Lung (tissue), 12 donors: ENCODE data around the gene CDX2. TPM values are rescaled to one million over a fixed set of nuclear protein-coding genes. Genes with fewer than 3 reads are reported as not detected.

Experiments used
- ATAC-seq: fragments of 200-7000 bp; cut with Tn5 transposase; one replicate; pipeline ENCODE4 v1.9.1; 2020; ENCODE audit warnings: moderate number of reproducible peaks; ENCODE audit not compliant: insufficient read depth, low FRiP score
- DNase-seq, 3 donors: peaks; one replicate each; pipeline ENCODE4 v3.0.0-alpha.2; 2013 to 2017
- H3K27ac ChIP-seq, 2 donors: one replicate each; pipeline ENCODE4 v1.5.1; 2013; ENCODE audit warnings: mild to moderate bottlenecking in 2 of 2, moderate library complexity in 2 of 2, control low read depth in 1 of 2, inconsistent platforms in 1 of 2, low read depth in 1 of 2, low read length in 1 of 2
- H3K27me3 ChIP-seq, 3 donors: one replicate each; pipeline ENCODE4 v1.5.1; 2013; ENCODE audit warnings: low read length in 2 of 3; ENCODE audit not compliant: control insufficient read depth in 3 of 3, insufficient read depth in 3 of 3
- H3K36me3 ChIP-seq, 4 donors: one replicate each; pipeline ENCODE4 v1.5.1; 2013; ENCODE audit warnings: low read length in 4 of 4, mild to moderate bottlenecking in 1 of 4, moderate library complexity in 1 of 4; ENCODE audit not compliant: control insufficient read depth in 4 of 4, insufficient read depth in 4 of 4
- H3K4me1 ChIP-seq, 5 donors: one replicate each; pipeline ENCODE4 v1.5.1; 2013; ENCODE audit warnings: low read length in 5 of 5, mild to moderate bottlenecking in 2 of 5, moderate library complexity in 1 of 5; ENCODE audit not compliant: control insufficient read depth in 5 of 5, insufficient read depth in 5 of 5
- H3K4me3 ChIP-seq: one replicate; pipeline ENCODE4 v1.5.1; 2013; ENCODE audit warnings: mild to moderate bottlenecking, control low read depth, moderate library complexity
- H3K9ac ChIP-seq, 2 donors: one replicate each; pipeline ENCODE4 v1.5.1; 2013; ENCODE audit warnings: low read length in 2 of 2, control low read depth in 1 of 2; ENCODE audit not compliant: insufficient read depth in 1 of 2
- H3K9me3 ChIP-seq, 4 donors: one replicate each; pipeline ENCODE4 v1.5.1; 2013; ENCODE audit warnings: low read length in 3 of 4, mild to moderate bottlenecking in 1 of 4, moderate library complexity in 1 of 4; ENCODE audit not compliant: control insufficient read depth in 4 of 4, insufficient read depth in 3 of 4
- WGBS, 2 donors: extraction: QIAGEN DNeasy Blood & Tissue Kit; methylation state at CpG; one replicate each; pipeline ENCODE4 v1.1.7; 2013; 5-methylcytosine and 5-hydroxymethylcytosine counted together
- polyA plus RNA-seq, 2 donors: library from polyadenylated mRNA; stranded (reverse); fragments of 200-250 nt; gene quantifications; one replicate each; pipeline ENCODE4 v1.2.1, GENCODE V29; 2013
- total RNA-seq, 2 donors: library from RNA; depleted of rRNA in 1 of 2; stranded (reverse); fragments of >200 nt in 1 of 2; gene quantifications; one replicate each; pipeline ENCODE4 v1.2.1, GENCODE V29; 2014 to 2021
- TF ChIP-seq, protein P1 (sequence below): IDR thresholded peaks from 2 replicates; pipeline ENCODE4 v1.5.1; 2012; ENCODE audit warnings: mild to moderate bottlenecking; ENCODE audit errors: control extremely low read depth, extremely low read depth
- donor health status: control.
- donor health status: control.
- donor health status: Bipolar disorder and iron deficiency.
- donor health status: healthy.
- donor health status: DM: yes; HTN: yes; CAD: no.

Gene CDX2
- total and polyA plus RNA-seq, 4 donors = 0.12 TPM; not detected in 3

GRCh38 chr13:27985600-27985999, 16.5 kb upstream of the CDX2 start:
- no peak overlapping the region for H3K27ac ChIP-seq
- no peaks in the 10 kb centered on the region for H3K9me3 ChIP-seq
- TF ChIP-seq, protein P1, sequence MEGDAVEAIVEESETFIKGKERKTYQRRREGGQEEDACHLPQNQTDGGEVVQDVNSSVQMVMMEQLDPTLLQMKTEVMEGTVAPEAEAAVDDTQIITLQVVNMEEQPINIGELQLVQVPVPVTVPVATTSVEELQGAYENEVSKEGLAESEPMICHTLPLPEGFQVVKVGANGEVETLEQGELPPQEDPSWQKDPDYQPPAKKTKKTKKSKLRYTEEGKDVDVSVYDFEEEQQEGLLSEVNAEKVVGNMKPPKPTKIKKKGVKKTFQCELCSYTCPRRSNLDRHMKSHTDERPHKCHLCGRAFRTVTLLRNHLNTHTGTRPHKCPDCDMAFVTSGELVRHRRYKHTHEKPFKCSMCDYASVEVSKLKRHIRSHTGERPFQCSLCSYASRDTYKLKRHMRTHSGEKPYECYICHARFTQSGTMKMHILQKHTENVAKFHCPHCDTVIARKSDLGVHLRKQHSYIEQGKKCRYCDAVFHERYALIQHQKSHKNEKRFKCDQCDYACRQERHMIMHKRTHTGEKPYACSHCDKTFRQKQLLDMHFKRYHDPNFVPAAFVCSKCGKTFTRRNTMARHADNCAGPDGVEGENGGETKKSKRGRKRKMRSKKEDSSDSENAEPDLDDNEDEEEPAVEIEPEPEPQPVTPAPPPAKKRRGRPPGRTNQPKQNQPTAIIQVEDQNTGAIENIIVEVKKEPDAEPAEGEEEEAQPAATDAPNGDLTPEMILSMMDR = no peak
- H3K36me3 ChIP-seq = no peaks in the 10 kb centered on the region
- no peak overlapping the region for H3K4me3 ChIP-seq
- 87 to 93% methylated on average over 1 of the region's 1 CpG for WGBS, 2 donors
- H3K4me1 ChIP-seq = peaks cover 0 to 1% (median 0%) of the 10 kb centered on the region in 5 donors
- no peak overlapping the region for H3K9ac ChIP-seq
- no peak for DNase-seq
- H3K27me3 ChIP-seq = peaks cover 4 to 65% (median 36%) of the 10 kb centered on the region in 3 donors
- no peak for ATAC-seq

GRCh38 chr13:27982361-27982760, 13.2 kb upstream of the CDX2 start:
- DNase-seq (no peak), ATAC-seq (no peak)
- Histone ChIP-seq H3K36me3 (no peaks in the 10 kb centered on the region), H3K4me3 (no peak overlapping the region), H3K4me1 (peaks cover 0 to 9% (median 0%) of the 10 kb centered on the region in 5 donors), H3K9me3 (peaks cover 0 to 2% (median 0%) of the 10 kb centered on the region in 4 donors), H3K27me3 (peaks cover 11 to 79% (median 57%) of the 10 kb centered on the region in 3 donors), H3K27ac (no peak overlapping the region), H3K9ac (no peak overlapping the region)
- TF ChIP-seq, protein P1 = no peak
- WGBS, 2 donors = 66 to 76% methylated on average over 2 of the region's 2 CpGs

- DNase-seq (no peak), ATAC-seq (no peak)
- Histone ChIP-seq H3K4me3 (no peak overlapping the region), H3K27me3 (peaks cover 11 to 82% (median 67%) of the 10 kb centered on the region in 3 donors), H3K36me3 (no peaks in the 10 kb centered on the region), H3K27ac (no peak overlapping the region), H3K9ac (no peak overlapping the region), H3K4me1 (peaks cover 0 to 9% (median 0%) of the 10 kb centered on the region in 5 donors), H3K9me3 (peaks cover 0 to 2% (median 0%) of the 10 kb centered on the region in 4 donors)
- WGBS, 2 donors = 25 to 47% methylated on average over 11 of the region's 11 CpGs
- TF ChIP-seq, protein P1 = no peak
Measured at GRCh38 chr13:27981006-27981708, 12.0 kb upstream of the CDX2 start.
